RWPE2 (cell line): Measurements from ENCODE around the gene FBN3.

Experiments
- ATAC-seq: fragments of 200-7000 bp; cut with Tn5 transposase; 3 replicates; pipeline ENCODE4 v1.9.1; 2021; ENCODE audit warnings: low read depth
- DNase-seq: peaks from one replicate; pipeline ENCODE4 v3.0.0-alpha.2; 2020; ENCODE audit warnings: low spot score
- H3K27ac ChIP-seq: fragments of 450-650 bp; 2 replicates; pipeline ENCODE4 v1.5.1; 2017; ENCODE audit warnings: mild to moderate bottlenecking; ENCODE audit not compliant: poor library complexity, severe bottlenecking
- H3K27me3 ChIP-seq: fragments of 250-450 bp; sonication (Bioruptor Pico); 2 replicates; pipeline ENCODE4 v1.5.1; 2021; ENCODE audit warnings: mild to moderate bottlenecking, moderate library complexity; ENCODE audit not compliant: insufficient read depth, poor library complexity, severe bottlenecking
- H3K36me3 ChIP-seq: fragments of 250-450 bp; sonication (Bioruptor Pico); 2 replicates; pipeline ENCODE4 v1.5.1; 2020; ENCODE audit warnings: low read depth, mild to moderate bottlenecking, moderate library complexity
- H3K4me1 ChIP-seq: fragments of 250-450 bp; sonication (Bioruptor Pico); 2 replicates; pipeline ENCODE4 v1.5.1; 2021; ENCODE audit warnings: mild to moderate bottlenecking, moderate library complexity; ENCODE audit not compliant: insufficient read depth, poor library complexity, severe bottlenecking
- H3K4me3 ChIP-seq: fragments of 250-450 bp; sonication (Bioruptor Pico); 2 replicates; pipeline ENCODE4 v1.5.1; 2021; ENCODE audit warnings: mild to moderate bottlenecking, moderate library complexity; ENCODE audit not compliant: severe bottlenecking
- H3K9me3 ChIP-seq: fragments of 250-450 bp; sonication (Bioruptor Pico); 2 replicates; pipeline ENCODE4 v1.5.1; 2021; ENCODE audit warnings: mild to moderate bottlenecking, moderate library complexity; ENCODE audit not compliant: severe bottlenecking
- CTCF ChIP-seq: fragments of 450-650 bp; IDR thresholded peaks from one replicate; pipeline ENCODE4 v1.5.1; 2017; ENCODE audit warnings: mild to moderate bottlenecking, moderate library complexity; ENCODE audit not compliant: poor library complexity, severe bottlenecking

The FBN3 gene

GRCh38 chr19:8023371-8023770 lies 126.0 kb downstream of the FBN3 start:
- TF ChIP-seq CTCF: no peak
- H3K36me3 ChIP-seq: no peaks in the 10 kb centered on the region
- no peak overlapping the region for H3K4me3 ChIP-seq
- no peaks in the 10 kb centered on the region for H3K27me3 ChIP-seq
- DNase-seq (no peak), ATAC-seq (no peak)
- H3K4me1 ChIP-seq: no peaks in the 10 kb centered on the region
- no peaks in the 10 kb centered on the region for H3K9me3 ChIP-seq
- no peak overlapping the region for H3K27ac ChIP-seq

- Histone ChIP-seq H3K36me3 (no peaks in the 10 kb centered on the region), H3K27me3 (no peaks in the 10 kb centered on the region), H3K4me3 (no peak overlapping the region), H3K4me1 (no peaks in the 10 kb centered on the region), H3K9me3 (no peaks in the 10 kb centered on the region), H3K27ac (no peak overlapping the region)
- TF ChIP-seq CTCF: no peak
- ATAC-seq: no peak
- no peak for DNase-seq
Observed at GRCh38 chr19:8022275-8022674, 127.1 kb downstream of the FBN3 start.

GRCh38 chr19:8021374-8021773 lies 128.0 kb downstream of the FBN3 start:
- Histone ChIP-seq H3K9me3 (no peaks in the 10 kb centered on the region), H3K27ac (no peak overlapping the region), H3K36me3 (no peaks in the 10 kb centered on the region), H3K4me3 (no peak overlapping the region), H3K4me1 (no peaks in the 10 kb centered on the region), H3K27me3 (no peaks in the 10 kb centered on the region)
- ATAC-seq: no peak
- no peak for DNase-seq
- TF ChIP-seq CTCF: no peak

GRCh38 chr19:8020681-8021080 lies 128.7 kb downstream of the FBN3 start:
- DNase-seq (no peak), ATAC-seq (no peak)
- Histone ChIP-seq H3K27me3 (no peaks in the 10 kb centered on the region), H3K27ac (no peak overlapping the region), H3K4me1 (no peaks in the 10 kb centered on the region), H3K36me3 (no peaks in the 10 kb centered on the region), H3K4me3 (no peak overlapping the region), H3K9me3 (no peaks in the 10 kb centered on the region)
- TF ChIP-seq CTCF: no peak

- H3K9me3 ChIP-seq: no peaks in the 10 kb centered on the region
- TF ChIP-seq CTCF: no peak
- DNase-seq (no peak), ATAC-seq (no peak)
- H3K27me3 ChIP-seq: no peaks in the 10 kb centered on the region
- H3K4me1 ChIP-seq: no peaks in the 10 kb centered on the region
- no peak overlapping the region for H3K4me3 ChIP-seq
- H3K27ac ChIP-seq: no peak overlapping the region
- H3K36me3 ChIP-seq: no peaks in the 10 kb centered on the region; the same call in 1 of the 2 replicates
Observed at GRCh38 chr19:8017808-8018207, 131.6 kb downstream of the FBN3 start.
